ENCODE results near the gene EP400. TPM values are rescaled to one million over a fixed set of nuclear protein-coding genes. Genes with fewer than 3 reads are reported as not detected.

EP400 gene
- total RNA-seq, 6 experiments from 2014 or later = 10.9 to 16.3 (median 13.3) TPM

GRCh38 chr12:132020292-132020691, 70.5 kb downstream of the EP400 start:
- Histone ChIP-seq H3K9me3 (no peaks in the 10 kb centered on the region), H3K27ac (no peak overlapping the region), H3K4me1 (no peaks in the 10 kb centered on the region), H3K4me3 (no peak overlapping the region), H3K36me3 (peaks cover 6 to 68% (median 39%) of the 10 kb centered on the region in 4 donors), H3K27me3 (no peaks in the 10 kb centered on the region)
- ATAC-seq (no peak), DNase-seq (no peak)
- intact Hi-C loops (cut with DNase I) = no loop called here
- 94% methylated on average over 9 of the region's 9 CpGs for WGBS (ENCODE audit: insufficient coverage, low coverage, low lambda C conversion rate, missing lambda C conversion rate)
- no peak for TF ChIP-seq CTCF (IDR thresholded peaks at IDR 0.05)
- no peak for TF ChIP-seq POLR2A (IDR thresholded peaks at IDR 0.05)

- no peak for TF ChIP-seq POLR2A (IDR thresholded peaks at IDR 0.05)
- no peak for TF ChIP-seq CTCF (IDR thresholded peaks at IDR 0.05)
- H3K4me1 ChIP-seq = no peaks in the 10 kb centered on the region
- no peak for ATAC-seq
- H3K4me3 ChIP-seq = no peak overlapping the region
- H3K27ac ChIP-seq = no peak overlapping the region
- WGBS (ENCODE audit: insufficient coverage, low coverage, low lambda C conversion rate, missing lambda C conversion rate) = 94% methylated on average over 26 of the region's 30 CpGs
- H3K36me3 ChIP-seq = peaks cover 6 to 75% (median 44%) of the 10 kb centered on the region in 4 donors
- H3K27me3 ChIP-seq = no peaks in the 10 kb centered on the region
- no peaks in the 10 kb centered on the region for H3K9me3 ChIP-seq
- intact Hi-C loops (cut with DNase I) = no loop called here
- no peak for DNase-seq
These were observed 71.5 kb downstream of the EP400 start for GRCh38 chr12:132021031-132021871.

- H3K27me3 ChIP-seq = no peaks in the 10 kb centered on the region
- no peak overlapping the region for H3K27ac ChIP-seq
- DNase-seq (no peak), ATAC-seq (no peak)
- no peaks in the 10 kb centered on the region for H3K9me3 ChIP-seq
- H3K36me3 ChIP-seq = peaks cover 6 to 79% (median 45%) of the 10 kb centered on the region in 4 donors
- H3K4me3 ChIP-seq = no peak overlapping the region
- TF ChIP-seq CTCF (IDR thresholded peaks at IDR 0.05) = no peak
- no peak for TF ChIP-seq POLR2A (IDR thresholded peaks at IDR 0.05)
- intact Hi-C loops (cut with DNase I) = no loop called here
- H3K4me1 ChIP-seq = no peaks in the 10 kb centered on the region
- WGBS (ENCODE audit: insufficient coverage, low coverage, low lambda C conversion rate, missing lambda C conversion rate) = 100% methylated on average over 2 of the region's 2 CpGs
These were observed 72.2 kb downstream of the EP400 start for GRCh38 chr12:132021965-132022364.

GRCh38 chr12:132023658-132024057, 73.9 kb downstream of the EP400 start:
- H3K27ac ChIP-seq = no peak overlapping the region
- 90% methylated on average over 11 of the region's 11 CpGs for WGBS (ENCODE audit: insufficient coverage, low coverage, low lambda C conversion rate, missing lambda C conversion rate)
- no peaks in the 10 kb centered on the region for H3K9me3 ChIP-seq
- ATAC-seq (no peak), DNase-seq (no peak)
- no peaks in the 10 kb centered on the region for H3K4me1 ChIP-seq
- H3K27me3 ChIP-seq = no peaks in the 10 kb centered on the region
- H3K36me3 ChIP-seq = peaks cover 6 to 79% (median 46%) of the 10 kb centered on the region in 4 donors
- no peak for TF ChIP-seq POLR2A (IDR thresholded peaks at IDR 0.05)
- no peak for TF ChIP-seq CTCF (IDR thresholded peaks at IDR 0.05)
- intact Hi-C loops (cut with DNase I) = no loop called here
- no peak overlapping the region for H3K4me3 ChIP-seq
